HG02938 (cell line): Measurements from ENCODE around the gene MOB3B.
"Not testable (repeated sequence)": the region's sequence is repeated elsewhere in the genome, so short reads cannot be mapped to it uniquely, and the experiment has no call there.

ENCODE experiments used
- ATAC-seq: cut with Tn5 transposase; IDR thresholded peaks from one replicate; pipeline ENCODE4 v1.9.1; 2021; ENCODE audit warnings: mild to moderate bottlenecking, moderate library complexity; ENCODE audit not compliant: unreplicated experiment

MOB3B gene

GRCh38 chr9:27427272-27427643 lies 102.4 kb downstream of the MOB3B start:
- no peak for ATAC-seq

GRCh38 chr9:27426511-27427271 lies 102.9 kb downstream of the MOB3B start:
- no peak for ATAC-seq

- no peak for ATAC-seq
Measured at GRCh38 chr9:27425827-27426510, 103.6 kb downstream of the MOB3B start.

GRCh38 chr9:27423915-27424710 lies 105.5 kb downstream of the MOB3B start:
- no peak for ATAC-seq

- no peak for ATAC-seq
Measured at GRCh38 chr9:27422279-27422834, 107.3 kb downstream of the MOB3B start.

- ATAC-seq, result no peak
Measured at GRCh38 chr9:27421577-27421976, 108.0 kb downstream of the MOB3B start.

- not testable (repeated sequence) for ATAC-seq
Measured at GRCh38 chr9:27419558-27419957, 110.1 kb downstream of the MOB3B start.

GRCh38 chr9:27414220-27414761 lies 115.3 kb downstream of the MOB3B start:
- ATAC-seq, result no peak

GRCh38 chr9:27413511-27414219 lies 115.9 kb downstream of the MOB3B start:
- ATAC-seq, result no peak

- no peak for ATAC-seq
Measured at GRCh38 chr9:27412963-27413362, 116.7 kb downstream of the MOB3B start.

GRCh38 chr9:27412081-27412480 lies 117.5 kb downstream of the MOB3B start:
- ATAC-seq, result no peak

GRCh38 chr9:27408482-27408881 lies 121.1 kb downstream of the MOB3B start:
- no peak for ATAC-seq

GRCh38 chr9:27408001-27408400 lies 121.6 kb downstream of the MOB3B start:
- ATAC-seq, result no peak

- ATAC-seq, result no peak
Measured at GRCh38 chr9:27407491-27407890, 122.1 kb downstream of the MOB3B start.

- ATAC-seq, result no peak
Measured at GRCh38 chr9:27404661-27405060, 125.0 kb downstream of the MOB3B start.

- ATAC-seq, result no peak
Measured at GRCh38 chr9:27402626-27403025, 127.0 kb downstream of the MOB3B start.

GRCh38 chr9:27400334-27400880 lies 129.2 kb downstream of the MOB3B start:
- no peak for ATAC-seq

GRCh38 chr9:27398982-27399653 lies 130.5 kb downstream of the MOB3B start:
- no peak for ATAC-seq

- no peak for ATAC-seq
Measured at GRCh38 chr9:27396495-27396894, 133.1 kb downstream of the MOB3B start.

- ATAC-seq, result no peak
Measured at GRCh38 chr9:27395484-27395921, 134.1 kb downstream of the MOB3B start.
